NT2/D1 (cell line): ENCODE measurements around the gene SYNJ2BP.

Experiments
- SUZ12 ChIP-seq: IDR thresholded peaks from 2 replicates; pipeline ENCODE4 v1.6.1; 2011; ENCODE audit not compliant: insufficient read length, insufficient read depth; ENCODE audit errors: extremely low read depth
- YY1 ChIP-seq: IDR thresholded peaks from 2 replicates; pipeline ENCODE4 v1.6.1; 2011; ENCODE audit not compliant: insufficient read length, insufficient read depth
- ZNF274 ChIP-seq: IDR thresholded peaks from 2 replicates; pipeline ENCODE4 v1.6.1; 2011; ENCODE audit warnings: mild to moderate bottlenecking, low read depth, low read length

GRCh38 chr14:70378696-70379095 is 38.2 kb downstream of the SYNJ2BP start:
- TF ChIP-seq SUZ12, result no peak
- no peak for TF ChIP-seq YY1
- TF ChIP-seq ZNF274, result no peak
